ENCODE measurements around the gene KCTD16.

Gene KCTD16

DNA sequence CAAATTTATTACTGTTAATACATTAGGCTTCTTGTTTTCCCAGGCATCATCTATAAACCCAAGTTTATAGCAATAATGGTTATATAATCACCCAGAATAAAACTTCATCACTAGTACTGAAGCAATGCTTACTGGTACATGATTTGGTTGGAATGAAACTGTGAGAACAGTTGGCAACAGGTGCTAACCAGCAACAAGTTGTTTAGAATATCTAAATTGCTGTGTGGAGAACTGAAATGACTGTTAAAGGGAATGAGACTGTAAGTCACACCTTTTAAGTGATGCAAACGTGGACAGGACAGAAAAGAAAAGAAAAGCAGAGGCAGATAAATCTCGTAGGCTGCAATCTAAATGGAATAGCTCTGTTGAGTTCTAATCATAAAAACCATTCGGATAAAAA, 2.7 kb upstream of the KCTD16 start:
- DNase-seq, result no peak

GRCh38 chr5:144169904-144170275, 783 bp upstream of the KCTD16 start:
- no peak for DNase-seq

DNA sequence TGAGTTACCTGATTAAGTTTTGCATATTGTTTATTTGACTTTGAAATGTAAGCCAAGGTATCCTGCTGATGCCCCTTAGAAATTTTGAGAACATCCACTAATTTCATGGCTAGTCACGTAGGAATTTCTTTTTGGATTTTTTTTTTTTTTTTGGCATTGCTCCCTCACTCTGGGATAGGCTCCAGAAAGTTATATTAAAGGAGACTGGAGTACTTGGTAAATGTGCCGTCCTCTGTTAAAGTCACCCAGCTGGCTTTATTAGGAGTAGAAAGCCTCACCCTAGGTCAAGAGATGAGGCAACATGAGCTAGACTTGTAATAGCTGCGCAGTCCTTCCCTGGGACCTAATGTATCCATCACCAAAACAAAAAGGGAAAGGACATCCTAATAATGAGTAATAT, 3.1 kb downstream of the KCTD16 start:
- no peak for DNase-seq

GRCh38 chr5:144177548-144177947, 6.9 kb downstream of the KCTD16 start:
- no peak for DNase-seq

DNA sequence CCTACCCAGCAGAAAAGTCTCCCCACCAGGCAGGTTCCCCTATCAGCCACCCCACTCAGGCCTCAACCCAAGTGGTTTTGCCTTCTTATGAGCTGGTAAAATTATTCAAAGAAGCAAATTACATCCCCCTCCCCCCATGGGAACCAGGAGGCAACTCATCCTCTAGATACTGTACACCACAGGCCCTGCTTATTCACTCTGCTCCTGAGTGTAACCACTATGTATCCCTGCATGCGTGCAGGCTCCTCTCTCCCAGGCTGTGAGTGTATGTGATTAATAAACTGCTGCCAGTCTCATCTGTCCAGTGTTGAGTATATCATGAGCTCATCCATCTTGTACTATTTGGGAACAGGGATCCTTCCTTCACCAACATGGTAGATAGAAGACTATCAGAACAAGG, 8.6 kb downstream of the KCTD16 start:
- no peak for DNase-seq

GRCh38 chr5:144183254-144183889, 12.7 kb downstream of the KCTD16 start:
- DNase-seq, result peak; percentile 23

GRCh38 chr5:144187699-144188294, 17.1 kb downstream of the KCTD16 start:
- DNase-seq, result peak; percentile 16

DNA sequence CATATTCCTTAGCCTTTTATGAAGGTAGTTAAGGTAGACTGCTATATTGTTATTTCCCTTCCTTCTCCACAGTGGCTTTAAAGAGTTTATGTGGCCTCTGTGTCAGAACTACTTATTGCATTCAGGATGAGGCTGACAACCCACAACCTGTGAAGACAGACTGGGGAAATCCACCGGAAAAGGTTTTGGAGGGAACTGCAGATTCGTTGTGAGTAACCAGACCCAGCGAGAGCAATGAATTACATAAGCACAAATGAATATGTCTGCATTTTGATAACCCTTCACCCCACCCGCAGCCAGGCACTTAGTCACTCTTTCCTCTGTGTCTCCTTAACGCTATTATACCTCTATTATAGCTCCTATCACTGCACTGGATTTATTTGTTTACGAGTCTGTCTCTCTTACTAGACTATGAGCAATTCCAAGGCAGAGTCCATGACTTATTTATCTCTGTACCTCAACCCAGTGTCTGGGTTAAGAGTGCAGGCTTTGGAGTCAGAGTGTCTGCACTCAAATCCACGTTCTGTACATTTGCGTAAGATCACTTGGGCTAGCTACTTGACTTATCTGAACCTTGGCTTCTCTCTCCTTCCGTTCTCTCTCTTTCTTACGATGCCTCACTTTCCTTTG, 19.2 kb downstream of the KCTD16 start:
- no peak for DNase-seq

DNA sequence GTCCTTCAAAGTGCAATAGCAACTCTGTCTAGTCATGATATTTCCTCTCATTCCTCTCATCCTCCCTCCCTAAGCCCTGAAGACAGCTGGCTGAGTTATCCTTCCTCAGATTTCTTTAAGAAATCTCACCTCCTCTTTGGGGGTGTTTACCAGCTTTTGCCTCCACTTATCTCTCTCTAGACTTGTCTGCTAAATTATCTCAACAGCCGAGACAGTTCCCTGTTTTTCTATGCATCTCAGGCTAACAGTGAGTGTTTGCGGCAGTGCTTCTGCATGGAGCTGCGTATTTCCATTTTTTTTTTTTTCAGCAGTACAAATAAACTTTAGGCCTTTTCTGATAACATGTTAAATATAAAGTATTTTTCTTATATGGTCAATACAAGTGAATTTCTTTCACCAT, 20.9 kb downstream of the KCTD16 start:
- DNase-seq, result no peak

- DNase-seq, result no peak
These were observed 21.3 kb downstream of the KCTD16 start for GRCh38 chr5:144191998-144192397.

DNA sequence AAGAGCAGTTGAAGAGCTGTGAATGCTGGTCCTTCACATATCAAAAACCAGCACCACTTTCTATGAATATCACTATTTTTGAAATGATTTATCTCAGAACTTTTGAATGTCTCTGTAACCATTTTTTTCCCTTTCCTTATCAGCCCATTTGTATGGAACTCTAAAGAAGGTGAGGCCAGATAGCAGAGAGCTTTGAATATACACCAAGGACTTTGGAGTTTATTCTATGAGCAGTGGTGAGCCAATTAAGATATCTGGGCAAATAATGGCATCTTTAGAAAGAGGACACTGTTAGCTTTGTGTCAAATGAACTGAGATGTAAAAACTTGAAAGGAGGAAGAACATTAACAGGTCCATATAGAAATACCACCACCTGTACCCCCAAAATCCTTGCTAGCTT, 22.0 kb downstream of the KCTD16 start:
- DNase-seq, result no peak

DNA sequence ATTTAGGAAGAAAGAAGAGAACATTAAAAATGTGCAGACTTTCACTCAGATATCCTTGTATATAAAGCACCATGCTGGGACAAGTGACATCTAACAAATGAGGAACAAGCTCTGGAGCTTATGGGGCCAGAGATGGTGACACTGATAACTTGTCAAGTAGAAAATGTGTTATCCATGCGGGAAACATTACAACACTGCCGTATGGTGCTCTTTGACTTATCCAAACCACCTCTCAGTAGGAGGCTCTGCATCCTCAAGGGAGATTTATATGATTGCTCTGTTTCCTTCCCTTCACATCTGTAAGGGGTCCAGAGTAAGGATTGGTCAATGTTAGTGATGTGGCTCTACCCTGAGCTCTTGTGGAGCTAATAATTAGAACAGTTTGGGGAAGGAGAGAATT, 23.5 kb downstream of the KCTD16 start:
- no peak for DNase-seq

- no peak for DNase-seq
These were observed 24.8 kb downstream of the KCTD16 start for GRCh38 chr5:144195448-144195847.

DNA sequence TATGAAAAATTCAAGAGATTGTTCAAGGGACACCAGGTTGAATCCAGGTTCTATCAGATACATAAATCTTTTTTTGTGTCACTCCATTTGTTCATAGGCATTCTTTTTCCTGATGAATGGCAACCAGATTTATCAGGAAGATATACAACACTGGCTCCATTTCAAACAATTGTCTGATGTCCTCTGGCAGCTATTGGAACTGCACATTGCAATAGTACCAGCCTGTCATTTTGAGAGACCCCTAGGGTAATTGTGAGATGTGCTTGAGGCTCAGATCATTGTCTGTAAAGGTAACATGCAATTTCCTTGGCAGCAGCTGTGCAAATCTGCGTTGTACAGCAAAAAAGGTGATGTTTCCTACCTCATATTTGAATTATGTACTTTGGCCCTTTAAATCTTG, 25.9 kb downstream of the KCTD16 start:
- no peak for DNase-seq

DNA sequence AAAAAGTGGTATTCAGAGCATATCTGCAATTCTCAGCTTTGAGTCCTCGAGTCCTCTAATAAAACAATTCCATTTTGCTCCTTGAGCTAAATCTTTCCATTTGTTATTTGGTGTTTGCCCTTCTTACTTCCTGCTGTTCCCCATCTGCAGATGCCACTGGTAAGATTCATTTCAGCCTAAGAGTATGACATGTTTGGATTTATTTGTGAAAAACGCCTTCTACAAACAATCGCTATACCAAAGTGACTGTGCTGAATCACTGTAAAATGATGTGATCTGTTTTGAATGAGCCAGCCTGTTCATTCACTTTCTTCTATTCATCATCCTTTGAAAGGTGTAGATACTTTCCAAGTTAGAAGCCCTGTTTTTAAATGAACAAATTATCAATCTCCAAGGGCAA, 27.7 kb downstream of the KCTD16 start:
- no peak for DNase-seq

DNA sequence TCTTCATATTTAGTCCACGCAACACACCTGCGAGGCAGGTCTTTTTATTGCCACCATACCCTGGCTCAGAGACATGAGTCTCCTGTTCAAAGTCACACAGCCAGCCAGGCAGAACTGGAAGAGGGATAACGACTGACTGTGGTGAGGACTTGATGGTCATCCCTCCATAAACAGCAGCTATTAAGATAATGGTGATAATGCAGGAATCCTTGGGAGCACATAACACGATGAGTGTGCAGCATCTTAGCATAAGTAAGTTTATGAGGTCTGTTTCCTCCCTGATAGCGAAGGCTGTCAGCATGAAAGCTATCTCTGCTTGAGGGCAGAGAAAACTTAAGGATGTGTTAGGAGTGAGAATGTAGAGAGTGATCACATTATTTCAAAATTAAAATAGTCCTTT, 30.9 kb downstream of the KCTD16 start:
- no peak for DNase-seq

- peak; percentile 57 for DNase-seq
These were observed 31.4 kb downstream of the KCTD16 start for GRCh38 chr5:144202072-144202471.

DNA sequence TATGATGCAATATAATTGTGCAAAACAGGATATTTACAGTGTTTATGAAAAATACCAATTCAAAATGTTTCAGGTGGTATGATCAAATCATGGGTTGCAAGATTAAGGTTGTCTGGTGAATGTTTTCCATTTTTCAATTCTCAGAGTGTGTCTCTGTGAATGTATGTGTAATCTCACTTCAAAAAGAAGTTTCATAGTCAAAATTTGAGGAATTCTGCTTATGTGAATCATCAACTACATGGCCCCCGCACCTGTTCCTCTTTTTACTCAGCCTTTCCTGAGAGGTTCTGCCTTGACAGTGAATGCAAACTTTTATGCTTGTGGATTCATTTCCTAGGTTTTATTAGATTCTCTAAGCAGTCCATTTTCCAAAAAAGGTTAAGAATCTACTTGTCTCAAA, 32.1 kb downstream of the KCTD16 start:
- DNase-seq, result no peak

- peak; percentile 60 for DNase-seq
These were observed 33.3 kb downstream of the KCTD16 start for GRCh38 chr5:144203750-144204596.

DNA sequence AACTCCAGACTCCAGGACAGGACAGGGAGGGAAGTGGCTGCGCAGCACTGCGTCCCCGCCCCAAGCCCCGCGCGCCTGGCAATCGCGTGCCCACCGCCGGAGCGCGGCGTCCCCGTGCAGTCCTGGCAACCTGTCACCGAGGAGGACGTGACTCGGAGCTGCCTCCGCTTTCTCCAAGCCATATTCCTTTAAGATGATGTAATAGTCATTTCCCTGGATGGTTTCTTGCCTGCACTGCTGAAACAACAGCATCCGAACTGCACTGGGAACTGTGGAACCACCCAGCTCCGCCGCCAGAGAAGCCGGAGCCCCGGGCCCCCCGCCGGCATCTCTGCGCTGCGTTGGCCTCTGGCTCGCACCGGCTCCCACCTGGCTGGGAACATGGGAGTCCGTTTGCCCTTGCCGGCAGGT, 34.5 kb downstream of the KCTD16 start:
- peak; percentile 82 for DNase-seq

- no peak for DNase-seq
These were observed 35.5 kb downstream of the KCTD16 start for GRCh38 chr5:144206141-144206540.

DNA sequence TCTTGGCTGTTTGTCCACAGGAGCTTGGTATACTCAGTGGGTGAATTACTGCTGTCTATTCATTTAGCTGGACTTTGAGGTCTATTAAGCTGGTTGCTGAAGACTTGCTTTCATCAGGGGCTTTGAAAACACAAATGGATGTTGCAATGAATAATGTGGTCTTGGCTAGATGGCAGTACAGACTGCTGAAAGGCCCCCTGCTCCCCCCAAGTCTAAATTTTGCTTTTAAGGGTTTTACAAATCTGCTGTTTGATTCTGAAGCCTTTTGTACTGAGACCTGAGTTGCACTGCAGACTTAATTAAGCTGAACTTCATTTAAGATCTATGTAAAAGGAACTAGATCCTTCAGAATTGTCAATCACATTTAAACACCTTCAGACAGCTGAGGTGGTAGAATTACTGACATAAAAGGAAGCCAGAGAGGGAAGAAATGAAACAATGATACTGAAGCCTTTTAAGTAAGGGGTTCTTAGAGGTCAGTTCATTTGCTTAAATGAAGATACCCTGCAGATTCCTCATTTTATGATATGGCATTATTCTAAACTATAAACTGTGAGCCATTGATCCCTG, 37.3 kb downstream of the KCTD16 start:
- DNase-seq, result peak; percentile 80

DNA sequence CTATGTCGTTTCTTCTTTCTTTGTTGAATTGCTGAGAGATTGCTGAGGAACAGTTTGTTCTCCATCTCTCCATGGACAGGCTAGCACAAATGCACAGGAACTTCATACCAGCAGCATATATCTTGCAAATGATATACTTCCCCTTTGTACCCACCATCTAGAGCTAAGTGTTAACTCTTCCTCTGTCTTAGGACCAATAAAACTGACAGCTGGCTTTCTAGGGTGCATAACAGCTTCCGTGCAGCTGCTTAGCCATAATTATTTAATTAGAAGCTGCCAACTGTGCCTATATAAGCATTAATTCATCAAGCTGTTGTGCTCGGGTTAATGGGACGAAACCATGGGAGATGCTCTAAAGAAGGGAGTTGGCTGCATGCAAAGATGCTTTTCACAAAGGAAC, 38.7 kb downstream of the KCTD16 start:
- DNase-seq, result peak; percentile 86

Data from NCI-H446 treated with DMSO at 0.1 percent for 48 hours (cell line).